ENCODE data around the gene MESD.

GRCh38 chr15:81026836-81027599 is 37.4 kb upstream of the MESD start:
- TF ChIP-seq CTCF (IDR thresholded peaks at IDR 0.05 in 2 of 3, conservative IDR thresholded peaks at IDR 0.05 in 1 of 3; ENCODE audit: insufficient read depth in 2 of 3, low read depth in 1 of 3, low read length in 3 of 3), result no peak
- no peak for TF ChIP-seq SMARCC2 (IDR thresholded peaks at IDR 0.05; ENCODE audit: low read depth)
- TF ChIP-seq STAT6 (CRISPR knock-in tag; IDR thresholded peaks at IDR 0.05), result no peak
- TF ChIP-seq CREB3 (tag; conservative IDR thresholded peaks at IDR 0.05; ENCODE audit: low read depth), result no peak
- TF ChIP-seq EZH2 (IDR thresholded peaks at IDR 0.05; ENCODE audit: borderline replicate concordance, low read depth, low read length), result no peak
- TF ChIP-seq NR2C2 (CRISPR knock-in tag; IDR thresholded peaks at IDR 0.05), result no peak
- TF ChIP-seq NR2C2 (tag; IDR thresholded peaks at IDR 0.05), result no peak
- TF ChIP-seq BRCA1 (IDR thresholded peaks at IDR 0.05), result no peak
- TF ChIP-seq BRCA1 (CRISPR knock-in tag; IDR thresholded peaks at IDR 0.05), result no peak
- TF ChIP-seq MECOM (CRISPR knock-in tag; IDR thresholded peaks at IDR 0.05), result no peak
- TF ChIP-seq HLTF (IDR thresholded peaks at IDR 0.05), result no peak
- TF ChIP-seq, protein P1, sequence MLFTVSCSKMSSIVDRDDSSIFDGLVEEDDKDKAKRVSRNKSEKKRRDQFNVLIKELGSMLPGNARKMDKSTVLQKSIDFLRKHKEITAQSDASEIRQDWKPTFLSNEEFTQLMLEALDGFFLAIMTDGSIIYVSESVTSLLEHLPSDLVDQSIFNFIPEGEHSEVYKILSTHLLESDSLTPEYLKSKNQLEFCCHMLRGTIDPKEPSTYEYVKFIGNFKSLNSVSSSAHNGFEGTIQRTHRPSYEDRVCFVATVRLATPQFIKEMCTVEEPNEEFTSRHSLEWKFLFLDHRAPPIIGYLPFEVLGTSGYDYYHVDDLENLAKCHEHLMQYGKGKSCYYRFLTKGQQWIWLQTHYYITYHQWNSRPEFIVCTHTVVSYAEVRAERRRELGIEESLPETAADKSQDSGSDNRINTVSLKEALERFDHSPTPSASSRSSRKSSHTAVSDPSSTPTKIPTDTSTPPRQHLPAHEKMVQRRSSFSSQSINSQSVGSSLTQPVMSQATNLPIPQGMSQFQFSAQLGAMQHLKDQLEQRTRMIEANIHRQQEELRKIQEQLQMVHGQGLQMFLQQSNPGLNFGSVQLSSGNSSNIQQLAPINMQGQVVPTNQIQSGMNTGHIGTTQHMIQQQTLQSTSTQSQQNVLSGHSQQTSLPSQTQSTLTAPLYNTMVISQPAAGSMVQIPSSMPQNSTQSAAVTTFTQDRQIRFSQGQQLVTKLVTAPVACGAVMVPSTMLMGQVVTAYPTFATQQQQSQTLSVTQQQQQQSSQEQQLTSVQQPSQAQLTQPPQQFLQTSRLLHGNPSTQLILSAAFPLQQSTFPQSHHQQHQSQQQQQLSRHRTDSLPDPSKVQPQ (CRISPR knock-in tag; IDR thresholded peaks at IDR 0.05; ENCODE audit: borderline replicate concordance), result no peak
- no peak for TF ChIP-seq ADNP (tag; IDR thresholded peaks at IDR 0.05)
- TF ChIP-seq AFF1 (IDR thresholded peaks at IDR 0.05; ENCODE audit: low read depth in 1 of 2, partially characterized antibody in 2 of 2), result no peak
- TF ChIP-seq ZNF12 (CRISPR knock-in tag; IDR thresholded peaks at IDR 0.05), result no peak
- no peak for TF ChIP-seq TRIM28 (IDR thresholded peaks at IDR 0.05)
